ENCODE data around the gene FAM171A1.

The FAM171A1 gene

DNA sequence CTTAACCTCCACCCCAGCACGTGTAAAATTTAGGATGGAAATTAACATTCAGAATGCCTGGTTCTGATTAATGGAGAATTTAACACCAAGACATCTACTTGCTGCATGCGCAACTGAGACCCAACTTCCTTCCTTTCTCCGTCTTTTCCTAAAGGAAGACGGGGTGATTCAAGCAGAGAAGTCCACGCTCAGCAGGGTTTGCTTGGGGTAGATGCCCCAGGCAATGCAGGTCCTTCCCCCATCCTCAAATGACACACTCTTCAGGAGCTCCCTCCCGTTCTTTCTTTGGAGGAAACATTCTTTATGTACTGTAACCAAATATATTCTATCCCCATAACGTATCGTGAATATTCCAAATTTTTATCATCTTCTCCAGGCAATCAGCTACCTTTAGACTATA lies 47.0 kb downstream of the FAM171A1 start:
- H3K9me3 ChIP-seq (ENCODE audit: low read depth, low read length): no peaks in the 10 kb centered on the region
- H3K4me3 ChIP-seq: peak overlapping the region; percentile 61
- TF ChIP-seq EZH2 (IDR thresholded peaks at IDR 0.05): no peak
- TF ChIP-seq FOXP2 (optimal IDR thresholded peaks at IDR 0.05; ENCODE audit: control extremely low read depth, extremely low read length, insufficient read depth): no peak
- TF ChIP-seq POLR2AphosphoS5 (IDR thresholded peaks at IDR 0.05; ENCODE audit: borderline replicate concordance, low read depth, low read length): no peak
- H3K9ac ChIP-seq (ENCODE audit: insufficient read length): no peak overlapping the region
- no peaks in the 10 kb centered on the region for H3K36me3 ChIP-seq (ENCODE audit: insufficient read depth, low read length)
- H3K27ac ChIP-seq: no peak overlapping the region
- DNase-seq (ENCODE audit: low read depth, low spot score): no peak

DNA sequence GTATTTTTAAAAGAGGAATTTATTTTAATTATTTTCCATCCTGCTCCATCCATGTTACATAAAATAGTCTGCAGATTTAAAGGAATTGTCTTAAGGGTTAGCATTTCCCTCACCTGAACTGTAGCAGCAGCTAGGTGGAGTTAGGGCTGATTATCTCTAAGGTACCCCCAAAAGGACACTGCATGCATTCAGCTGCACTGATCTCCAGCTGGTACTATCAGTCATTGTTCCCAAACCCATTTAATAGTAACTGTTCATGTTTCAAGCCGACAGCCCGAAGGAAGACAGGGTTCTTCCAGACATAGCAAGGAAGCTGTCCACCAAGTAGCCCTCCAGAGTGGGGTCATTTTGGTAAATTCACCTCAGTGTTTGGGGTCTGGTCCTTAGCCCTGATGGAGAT lies 48.7 kb downstream of the FAM171A1 start:
- TF ChIP-seq POLR2AphosphoS5 (IDR thresholded peaks at IDR 0.05; ENCODE audit: borderline replicate concordance, low read depth, low read length) (no peak), FOXP2 (optimal IDR thresholded peaks at IDR 0.05; ENCODE audit: control extremely low read depth, extremely low read length, insufficient read depth) (no peak), EZH2 (IDR thresholded peaks at IDR 0.05) (no peak)
- Histone ChIP-seq H3K27ac (no peak overlapping the region), H3K4me3 (no peak overlapping the region), H3K9ac (ENCODE audit: insufficient read length) (no peak overlapping the region), H3K9me3 (ENCODE audit: low read depth, low read length) (no peaks in the 10 kb centered on the region), H3K36me3 (ENCODE audit: insufficient read depth, low read length) (no peaks in the 10 kb centered on the region)
- no peak for DNase-seq (ENCODE audit: low read depth, low spot score)

DNA sequence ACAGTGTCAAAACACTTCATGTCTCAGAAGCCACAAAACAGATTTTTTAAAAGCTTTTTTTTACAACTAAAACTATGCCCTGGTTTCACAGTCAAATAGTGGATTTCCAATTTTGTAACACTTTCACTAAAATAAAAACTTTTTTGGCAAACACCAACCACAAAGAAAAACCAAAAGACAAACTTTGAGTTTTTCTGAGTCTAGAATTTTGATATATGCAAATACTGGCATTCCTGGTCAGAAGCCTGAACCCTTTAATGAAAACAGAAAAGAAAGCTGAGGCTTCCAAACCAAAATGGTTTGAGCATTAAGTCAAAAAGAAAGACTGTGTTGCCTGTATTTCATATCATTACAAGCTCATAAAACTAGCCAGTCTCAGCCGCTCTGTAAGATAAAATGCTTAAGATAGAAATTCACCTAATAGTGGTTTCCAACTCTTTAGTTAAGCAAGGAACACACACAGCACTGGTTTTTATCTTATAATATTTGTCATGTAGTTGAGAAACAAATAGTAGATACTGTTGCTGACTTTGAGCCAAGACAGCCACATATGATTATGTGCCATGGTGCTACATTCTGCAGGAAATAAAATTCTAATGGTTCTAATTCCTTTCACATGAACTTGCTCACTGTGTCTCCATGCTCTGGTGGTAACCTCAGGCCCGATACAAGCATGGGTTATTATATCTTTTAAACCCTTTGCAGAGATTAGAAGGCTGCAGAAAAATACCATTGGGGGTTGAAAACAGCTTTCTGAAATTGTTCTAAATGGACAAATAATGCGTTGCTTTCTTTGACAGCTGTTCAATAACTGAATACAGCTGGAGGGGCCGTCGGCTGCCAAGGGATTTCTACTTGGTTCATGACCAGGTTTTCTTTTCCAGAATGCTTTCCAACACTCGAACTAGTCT lies 49.4 kb downstream of the FAM171A1 start:
- no peak for TF ChIP-seq POLR2AphosphoS5 (IDR thresholded peaks at IDR 0.05; ENCODE audit: borderline replicate concordance, low read depth, low read length)
- no peak for TF ChIP-seq FOXP2 (optimal IDR thresholded peaks at IDR 0.05; ENCODE audit: control extremely low read depth, extremely low read length, insufficient read depth)
- no peak for TF ChIP-seq EZH2 (IDR thresholded peaks at IDR 0.05)
- Histone ChIP-seq H3K9ac (ENCODE audit: insufficient read length) (no peak overlapping the region), H3K36me3 (ENCODE audit: insufficient read depth, low read length) (no peaks in the 10 kb centered on the region), H3K27ac (no peak overlapping the region), H3K4me3 (no peak overlapping the region), H3K9me3 (ENCODE audit: low read depth, low read length) (no peaks in the 10 kb centered on the region)
- no peak for DNase-seq (ENCODE audit: low read depth, low spot score)

DNA sequence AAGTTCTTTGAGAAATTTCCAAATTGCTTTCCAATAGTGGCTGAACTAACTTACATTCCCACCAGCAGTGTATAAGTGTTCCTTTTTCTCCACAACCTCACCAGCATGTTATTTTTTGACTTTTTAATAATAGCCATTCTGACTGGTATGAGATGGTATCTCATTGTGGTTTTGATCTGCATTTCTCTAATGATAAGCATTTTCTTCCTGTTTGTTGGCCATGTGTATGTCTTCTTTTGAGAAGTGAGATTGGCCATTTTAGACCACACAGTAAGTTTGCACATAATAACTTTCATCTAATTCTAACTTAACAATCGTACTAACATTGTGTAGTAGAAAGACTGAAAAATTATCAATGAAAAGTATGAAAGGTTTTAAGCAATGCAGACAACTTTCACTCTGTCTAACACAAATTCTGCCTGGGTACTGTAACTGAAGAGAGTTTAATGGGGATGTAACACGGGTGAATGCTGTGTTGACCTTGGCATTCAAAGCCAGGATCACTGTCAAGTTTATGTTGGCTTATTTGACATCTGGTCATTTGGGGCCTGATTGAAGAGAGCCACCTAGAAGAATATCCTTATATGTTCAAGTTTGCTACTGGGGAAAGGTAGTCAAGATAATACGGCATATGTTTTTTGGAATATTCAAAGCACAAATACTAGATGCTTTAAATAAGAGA lies 50.4 kb downstream of the FAM171A1 start:
- Histone ChIP-seq H3K9me3 (ENCODE audit: low read depth, low read length) (no peaks in the 10 kb centered on the region), H3K27ac (no peak overlapping the region), H3K4me3 (no peak overlapping the region), H3K9ac (ENCODE audit: insufficient read length) (no peak overlapping the region), H3K36me3 (ENCODE audit: insufficient read depth, low read length) (no peaks in the 10 kb centered on the region)
- DNase-seq (ENCODE audit: low read depth, low spot score): no peak
- TF ChIP-seq POLR2AphosphoS5 (IDR thresholded peaks at IDR 0.05; ENCODE audit: borderline replicate concordance, low read depth, low read length): no peak
- TF ChIP-seq EZH2 (IDR thresholded peaks at IDR 0.05): no peak
- TF ChIP-seq FOXP2 (optimal IDR thresholded peaks at IDR 0.05; ENCODE audit: control extremely low read depth, extremely low read length, insufficient read depth): no peak

DNA sequence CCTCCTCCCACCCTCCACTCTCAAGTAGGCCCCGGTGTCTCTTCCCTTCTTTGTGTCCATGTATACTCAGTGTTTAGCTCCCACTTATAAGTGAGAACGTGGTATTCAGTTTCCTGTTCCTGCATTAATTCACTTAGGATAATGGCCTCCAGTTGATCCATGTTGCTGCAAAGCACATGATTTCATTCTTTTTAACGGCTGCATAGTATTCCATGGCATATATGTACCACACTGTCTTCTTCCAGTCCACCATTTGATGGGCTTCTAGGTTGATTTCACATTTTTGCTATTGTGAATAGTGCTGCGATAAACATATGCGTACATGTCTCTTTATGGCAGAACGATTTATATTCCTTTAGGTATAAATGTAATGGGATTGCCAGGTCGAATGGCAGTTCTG lies 51.0 kb downstream of the FAM171A1 start:
- Histone ChIP-seq H3K36me3 (ENCODE audit: insufficient read depth, low read length) (no peaks in the 10 kb centered on the region), H3K9ac (ENCODE audit: insufficient read length) (no peak overlapping the region), H3K4me3 (no peak overlapping the region), H3K27ac (no peak overlapping the region), H3K9me3 (ENCODE audit: low read depth, low read length) (no peaks in the 10 kb centered on the region)
- no peak for DNase-seq (ENCODE audit: low read depth, low spot score)
- TF ChIP-seq POLR2AphosphoS5 (IDR thresholded peaks at IDR 0.05; ENCODE audit: borderline replicate concordance, low read depth, low read length) (no peak), EZH2 (IDR thresholded peaks at IDR 0.05) (no peak), FOXP2 (optimal IDR thresholded peaks at IDR 0.05; ENCODE audit: control extremely low read depth, extremely low read length, insufficient read depth) (no peak)

DNA sequence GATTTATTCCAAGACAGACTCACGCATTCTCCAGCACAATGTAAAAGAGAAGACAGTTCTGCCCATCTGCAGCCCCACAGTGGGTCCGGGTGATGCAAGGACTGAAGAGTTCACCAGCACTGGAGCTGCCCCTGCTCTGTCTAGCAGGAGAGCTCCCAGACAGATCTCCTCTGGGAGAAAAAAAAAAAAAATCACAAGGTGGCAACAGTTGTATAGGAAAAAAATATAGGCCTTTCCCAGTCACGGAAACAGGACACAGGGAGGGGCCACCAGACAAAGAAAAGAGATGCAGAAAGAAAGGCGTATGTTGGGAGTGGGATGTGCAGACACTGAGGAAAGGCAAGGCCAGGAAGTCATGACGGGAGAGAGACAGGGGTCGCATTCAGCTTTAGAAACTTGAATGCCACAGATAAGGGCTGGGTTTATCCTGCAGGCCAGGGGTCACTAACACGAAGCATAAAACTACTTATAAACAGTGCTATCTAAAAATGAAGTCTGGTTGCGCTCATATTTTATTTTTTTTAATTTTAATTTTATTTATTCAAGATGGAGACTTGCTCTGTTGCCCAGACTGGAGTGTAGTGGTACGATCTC lies 54.1 kb downstream of the FAM171A1 start:
- H3K27ac ChIP-seq: no peak overlapping the region

DNA sequence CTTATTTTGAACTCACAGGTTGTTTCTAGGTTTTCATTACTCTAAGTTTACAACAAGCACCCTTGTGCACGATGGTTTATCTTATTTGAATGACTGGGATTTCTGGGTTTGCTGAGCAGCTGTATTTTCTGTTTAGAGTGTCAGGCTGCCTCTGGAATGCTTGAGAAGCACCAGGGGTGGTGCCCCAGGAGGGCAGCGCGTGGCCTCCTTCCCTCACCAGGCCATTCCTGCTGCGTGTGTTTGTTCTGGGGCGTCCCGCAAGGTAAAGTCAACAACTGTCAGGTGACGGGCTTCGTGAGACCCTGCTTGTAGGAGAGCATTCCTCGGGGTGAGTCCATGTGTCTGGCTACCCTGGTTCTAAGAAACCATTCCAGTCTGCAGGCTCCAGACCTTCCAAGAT lies 54.9 kb downstream of the FAM171A1 start:
- Histone ChIP-seq H3K4me3 (no peak overlapping the region), H3K9me3 (ENCODE audit: low read depth, low read length) (no peaks in the 10 kb centered on the region), H3K36me3 (ENCODE audit: insufficient read depth, low read length) (no peaks in the 10 kb centered on the region), H3K9ac (ENCODE audit: insufficient read length) (no peak overlapping the region), H3K27ac (no peak overlapping the region)
- TF ChIP-seq EZH2 (IDR thresholded peaks at IDR 0.05) (no peak), FOXP2 (optimal IDR thresholded peaks at IDR 0.05; ENCODE audit: control extremely low read depth, extremely low read length, insufficient read depth) (no peak), POLR2AphosphoS5 (IDR thresholded peaks at IDR 0.05; ENCODE audit: borderline replicate concordance, low read depth, low read length) (no peak)
- no peak for DNase-seq (ENCODE audit: low read depth, low spot score)

More for the DNA sequence above, 54.1 kb downstream of the FAM171A1 start:
- H3K9ac ChIP-seq (ENCODE audit: insufficient read length): no peak overlapping the region
- H3K36me3 ChIP-seq (ENCODE audit: insufficient read depth, low read length): no peaks in the 10 kb centered on the region
- DNase-seq (ENCODE audit: low read depth, low spot score): no peak
- H3K4me3 ChIP-seq: no peak overlapping the region
- TF ChIP-seq FOXP2 (optimal IDR thresholded peaks at IDR 0.05; ENCODE audit: control extremely low read depth, extremely low read length, insufficient read depth): no peak
- no peak for TF ChIP-seq POLR2AphosphoS5 (IDR thresholded peaks at IDR 0.05; ENCODE audit: borderline replicate concordance, low read depth, low read length)
- TF ChIP-seq EZH2 (IDR thresholded peaks at IDR 0.05): no peak
- H3K9me3 ChIP-seq (ENCODE audit: low read depth, low read length): no peaks in the 10 kb centered on the region

DNA sequence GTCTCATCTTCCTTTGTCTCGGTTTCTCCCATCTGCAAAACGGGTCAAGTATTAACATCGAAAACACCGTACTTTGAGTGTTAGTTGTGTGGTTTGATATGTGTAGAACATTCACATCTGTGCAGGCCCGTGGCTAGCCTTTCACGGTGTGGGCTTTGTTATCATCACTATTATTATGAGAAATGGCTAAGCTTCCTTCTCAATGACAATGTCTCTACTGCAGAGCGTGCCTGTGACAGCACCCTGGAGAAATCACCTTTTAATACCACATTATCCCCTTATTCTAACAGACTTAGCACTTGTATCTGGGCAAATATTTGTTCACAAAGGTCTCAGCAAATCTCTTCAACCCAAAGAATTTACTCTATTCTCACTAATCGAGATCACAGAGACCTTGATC lies 55.8 kb downstream of the FAM171A1 start:
- no peak overlapping the region for H3K27ac ChIP-seq
- no peak for TF ChIP-seq FOXP2 (optimal IDR thresholded peaks at IDR 0.05; ENCODE audit: control extremely low read depth, extremely low read length, insufficient read depth)
- no peak for TF ChIP-seq EZH2 (IDR thresholded peaks at IDR 0.05)
- TF ChIP-seq POLR2AphosphoS5 (IDR thresholded peaks at IDR 0.05; ENCODE audit: borderline replicate concordance, low read depth, low read length): no peak
- H3K9ac ChIP-seq (ENCODE audit: insufficient read length): no peak overlapping the region
- no peak overlapping the region for H3K4me3 ChIP-seq
- no peak for DNase-seq (ENCODE audit: low read depth, low spot score)
- H3K9me3 ChIP-seq (ENCODE audit: low read depth, low read length): no peaks in the 10 kb centered on the region
- H3K36me3 ChIP-seq (ENCODE audit: insufficient read depth, low read length): no peaks in the 10 kb centered on the region

All from SK-N-MC (cell line).